NCI-H345 (cell line): ENCODE data around the gene SPATS2L.

Experiments used
- DNase-seq: peaks from one replicate; lab custom pipeline; 2025; lab: John Stamatoyannopoulos, UW

SPATS2L gene

DNA sequence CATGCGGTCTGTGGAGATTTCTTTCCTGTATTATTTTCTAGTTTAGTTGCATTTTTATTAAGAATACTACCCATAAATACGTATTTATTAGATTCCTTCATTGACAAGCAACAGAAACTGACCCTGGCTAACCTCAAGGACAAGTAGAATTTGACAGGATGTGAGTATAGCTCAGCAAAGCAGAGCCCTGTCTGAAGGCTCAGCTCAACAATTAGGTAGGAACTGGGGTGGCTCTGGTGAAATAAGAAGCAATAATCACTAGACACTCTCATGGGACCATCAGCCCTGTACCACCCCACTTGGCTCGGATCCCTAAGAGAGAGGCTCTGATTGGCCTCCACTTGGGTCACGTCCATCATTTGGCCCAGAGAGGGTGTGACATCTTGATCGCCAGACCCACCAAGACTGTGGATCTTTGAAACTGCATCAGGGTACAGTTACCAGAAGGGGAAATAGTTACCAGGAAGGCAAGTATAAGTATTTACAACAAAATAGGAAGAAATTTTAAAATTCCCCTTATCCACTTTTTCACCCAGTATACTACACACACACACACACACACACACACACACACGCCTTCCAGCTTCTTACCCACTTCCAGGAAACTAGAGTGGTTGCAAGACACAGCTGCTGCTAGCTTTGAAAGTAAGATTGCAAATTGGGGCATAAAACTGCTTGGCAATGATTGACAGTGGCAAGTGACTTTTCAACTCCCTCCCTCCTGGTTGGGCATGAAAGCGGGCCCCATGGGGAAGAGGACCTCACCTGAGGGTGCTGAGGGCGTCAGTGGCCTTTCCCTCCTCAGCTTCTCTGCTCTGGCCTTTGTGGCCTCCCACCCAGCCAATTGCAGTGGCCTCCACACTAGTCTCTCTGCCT lies 161.6 kb downstream of the SPATS2L start:
- no peak for DNase-seq

DNA sequence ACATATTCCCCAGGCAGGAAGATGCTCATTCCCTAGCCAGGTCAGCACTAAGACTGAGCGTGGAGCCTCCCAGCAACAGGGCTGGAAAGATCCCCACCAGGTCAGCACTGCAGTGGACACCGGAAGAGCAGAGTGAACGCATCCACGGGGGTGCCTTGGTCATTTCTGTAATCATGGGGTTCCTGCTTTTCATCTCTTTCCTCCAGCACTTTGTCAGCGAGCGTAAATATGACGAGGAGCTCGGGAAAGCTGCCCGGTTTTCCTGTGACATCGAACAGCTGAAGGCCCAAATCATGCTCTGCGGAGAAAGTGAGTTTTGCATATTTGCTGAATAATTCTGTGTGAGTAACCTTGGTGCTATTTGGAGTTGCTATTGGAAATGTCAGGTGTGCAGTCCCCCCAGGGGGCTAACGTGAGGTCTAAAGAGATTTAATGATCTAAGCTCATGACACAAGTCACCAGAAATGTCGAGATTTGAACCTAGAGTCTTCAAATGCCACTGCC lies 163.3 kb downstream of the SPATS2L start:
- no peak for DNase-seq

DNA sequence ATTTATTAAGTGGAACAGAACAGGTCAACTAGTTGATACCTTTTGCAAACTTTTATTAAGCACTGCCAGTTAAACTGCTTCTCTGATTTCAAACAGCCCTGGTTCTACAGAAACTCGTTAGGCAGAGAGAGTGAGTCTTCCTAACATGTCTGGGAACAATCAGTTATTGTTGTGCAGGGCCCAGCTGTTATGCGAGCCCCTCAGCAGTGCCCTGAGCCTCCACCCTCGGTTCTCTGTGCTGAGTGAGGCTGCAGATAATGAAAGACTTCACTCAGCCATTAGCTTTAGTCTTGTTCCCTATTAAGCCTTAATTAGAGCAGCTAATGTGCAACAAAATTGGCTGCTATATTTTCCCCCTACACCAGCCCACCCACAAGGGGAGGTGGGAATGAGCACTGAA lies 163.7 kb downstream of the SPATS2L start:
- DNase-seq = no peak

DNA sequence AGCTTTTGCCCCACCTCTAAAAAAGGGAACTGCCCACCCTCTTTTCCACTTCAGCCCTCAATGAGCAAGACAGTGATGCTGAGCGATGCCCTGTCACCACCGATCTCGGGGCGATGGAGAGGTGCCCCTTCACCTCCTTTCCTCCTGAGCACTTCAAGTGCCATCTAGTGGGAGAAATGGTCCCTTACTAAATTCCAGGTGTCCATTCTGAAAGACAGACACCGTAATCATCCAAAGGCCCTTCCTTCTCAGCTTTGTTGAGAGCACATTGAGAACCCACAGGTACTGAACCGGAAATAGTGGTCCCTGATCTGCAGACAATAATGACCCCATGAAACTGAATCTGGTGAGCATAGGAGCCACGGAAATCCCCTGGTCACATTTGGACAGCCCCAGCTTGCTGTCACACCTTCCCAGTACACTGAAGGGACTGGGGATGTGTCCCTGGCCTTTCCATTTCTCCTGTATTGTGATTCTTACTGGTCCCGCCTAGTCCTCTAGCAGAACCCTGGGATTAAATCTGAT lies 164.9 kb downstream of the SPATS2L start:
- DNase-seq = peak; percentile 28

DNA sequence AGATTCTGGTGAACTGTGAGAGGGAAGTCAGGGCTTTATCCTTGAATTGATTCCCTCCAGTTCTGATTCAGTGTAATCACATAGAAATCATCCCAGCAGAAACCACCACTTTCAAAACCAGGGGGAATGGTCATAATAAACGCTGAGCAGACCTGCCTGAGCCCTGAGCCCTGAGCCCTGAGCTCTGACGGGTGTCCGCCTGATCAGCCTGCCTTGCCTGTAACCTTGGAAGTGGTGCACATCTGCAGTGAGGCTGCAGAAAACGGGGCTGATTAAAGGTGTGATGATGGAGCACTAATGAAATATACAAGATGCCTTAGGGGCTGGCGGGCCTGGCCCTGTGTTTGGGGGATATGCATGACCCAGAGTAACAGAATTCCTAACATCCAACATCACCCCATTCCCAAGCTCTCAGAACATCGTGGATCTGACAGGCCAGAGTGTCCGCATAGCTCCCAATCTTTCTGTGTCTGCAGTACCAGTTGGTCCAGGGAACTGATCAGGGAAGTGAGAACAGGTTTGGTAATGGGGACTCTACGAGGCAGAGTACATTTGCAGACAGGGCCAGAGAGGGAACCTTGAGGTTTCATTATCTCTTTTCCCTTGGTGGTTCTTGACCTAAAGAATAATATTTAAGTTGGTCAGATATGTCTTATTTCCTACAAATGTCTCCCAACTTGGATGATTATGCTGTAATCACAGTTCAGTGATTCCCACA lies 165.6 kb downstream of the SPATS2L start:
- DNase-seq = no peak

DNA sequence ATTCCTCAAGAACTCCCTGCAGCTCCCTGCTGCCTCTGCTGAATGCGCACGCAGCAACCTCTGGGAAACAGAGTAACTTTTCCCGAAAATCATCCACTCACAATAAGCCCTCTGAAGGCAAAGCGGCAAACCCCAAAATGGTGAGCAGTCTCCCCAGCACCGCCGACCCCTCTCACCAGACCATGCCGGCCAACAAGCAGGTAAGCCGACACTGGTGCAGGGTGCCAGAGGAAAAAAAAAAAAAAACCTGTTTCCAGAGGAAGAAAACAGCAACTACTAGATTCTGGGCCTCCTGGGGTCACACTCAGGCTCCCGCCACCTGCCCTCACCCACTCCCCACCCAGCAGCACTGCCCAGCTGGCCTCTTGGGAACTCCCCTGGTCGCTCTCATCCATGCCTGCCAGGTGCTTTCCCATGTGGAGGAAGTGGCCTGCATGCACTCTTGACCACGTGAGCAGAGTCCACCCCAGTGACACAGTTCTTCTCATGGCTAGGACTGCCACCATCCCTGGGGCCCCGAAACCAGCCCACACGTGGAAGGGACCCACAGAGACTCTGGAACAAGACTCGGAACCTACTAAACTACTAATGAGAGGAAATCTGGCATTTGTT lies 166.5 kb downstream of the SPATS2L start:
- no peak for DNase-seq

DNA sequence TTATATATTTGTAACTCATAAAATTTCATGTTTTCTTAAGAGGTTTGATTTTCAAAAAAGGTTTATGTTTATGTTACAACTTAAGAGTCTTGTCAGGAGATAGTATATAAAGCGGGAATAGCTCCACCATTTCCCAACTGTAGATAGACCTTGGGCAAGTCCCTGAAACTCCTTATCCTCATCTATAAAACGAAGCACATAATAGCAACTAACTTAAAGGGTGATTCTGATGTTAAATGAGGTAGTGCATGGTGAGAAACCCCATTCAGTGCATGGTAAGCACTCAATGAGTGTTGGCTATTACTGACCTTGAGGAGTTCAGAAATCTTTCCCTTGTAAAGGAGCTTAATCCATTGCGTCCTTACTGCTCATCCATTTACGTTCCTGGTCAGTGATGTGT lies 169.3 kb downstream of the SPATS2L start:
- no peak for DNase-seq

DNA sequence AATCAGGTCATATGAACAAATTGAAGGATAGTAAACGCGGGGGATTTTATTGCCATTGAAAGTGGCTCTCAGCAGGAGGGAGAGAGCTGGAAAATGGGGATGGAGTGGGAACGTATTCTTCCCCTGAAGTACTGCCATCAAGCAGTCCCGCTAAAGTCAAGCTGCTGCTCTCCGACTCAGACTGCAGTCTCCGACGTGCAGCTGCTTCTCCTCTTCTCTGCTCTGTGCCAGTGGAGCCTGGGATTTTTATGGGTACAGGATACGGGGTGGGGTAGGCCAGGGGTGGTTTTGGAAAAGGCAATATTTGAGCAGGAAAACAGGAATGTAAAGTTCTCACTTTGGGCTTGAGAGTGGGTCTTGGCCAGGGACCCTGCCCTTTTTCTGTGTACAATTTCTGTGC lies 170.3 kb downstream of the SPATS2L start:
- no peak for DNase-seq

DNA sequence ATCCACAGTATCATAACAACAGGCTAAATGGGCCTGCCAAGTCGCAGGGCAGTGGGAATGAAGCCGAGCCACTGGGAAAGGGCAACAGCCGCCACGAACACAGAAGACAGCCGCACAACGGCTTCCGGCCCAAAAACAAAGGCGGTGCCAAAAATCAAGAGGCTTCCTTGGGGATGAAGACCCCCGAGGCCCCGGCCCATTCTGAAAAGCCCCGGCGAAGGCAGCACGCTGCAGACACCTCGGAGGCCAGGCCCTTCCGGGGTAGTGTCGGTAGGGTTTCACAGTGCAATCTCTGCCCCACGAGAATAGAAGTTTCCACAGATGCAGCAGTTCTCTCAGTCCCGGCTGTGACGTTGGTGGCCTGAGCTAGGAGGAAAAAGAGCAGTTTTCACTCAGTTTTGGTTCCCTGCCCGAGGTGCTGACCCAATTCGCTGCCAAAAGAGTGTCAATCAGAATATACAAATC lies 171.2 kb downstream of the SPATS2L start:
- no peak for DNase-seq

DNA sequence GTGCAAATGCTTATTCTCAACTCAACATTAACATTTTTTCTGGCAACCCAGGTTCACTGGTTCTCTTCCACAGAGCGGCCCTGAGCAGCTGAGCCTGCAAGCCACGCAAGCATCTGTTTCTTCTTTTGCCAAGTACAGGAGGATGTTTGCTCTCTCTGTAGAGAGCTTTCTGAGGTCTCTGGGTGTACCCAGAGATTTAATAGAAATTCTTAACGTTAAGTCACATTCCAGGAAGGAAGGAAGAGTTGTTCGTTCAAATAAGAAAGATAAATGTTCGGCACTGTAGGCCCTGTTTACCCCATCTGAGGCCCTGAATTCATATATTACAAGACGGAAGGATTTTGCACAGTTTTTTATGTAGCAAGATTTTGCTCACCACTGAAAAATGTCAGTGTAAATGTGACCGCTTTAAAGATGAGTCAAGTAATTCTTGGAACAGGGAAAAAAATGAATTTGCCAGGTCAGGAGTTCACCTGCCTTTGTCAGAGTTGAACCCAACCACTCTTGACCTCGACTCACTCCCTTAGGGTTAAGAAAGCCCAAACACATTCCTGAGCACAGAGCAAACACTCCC lies 173.3 kb downstream of the SPATS2L start:
- DNase-seq = no peak

DNA sequence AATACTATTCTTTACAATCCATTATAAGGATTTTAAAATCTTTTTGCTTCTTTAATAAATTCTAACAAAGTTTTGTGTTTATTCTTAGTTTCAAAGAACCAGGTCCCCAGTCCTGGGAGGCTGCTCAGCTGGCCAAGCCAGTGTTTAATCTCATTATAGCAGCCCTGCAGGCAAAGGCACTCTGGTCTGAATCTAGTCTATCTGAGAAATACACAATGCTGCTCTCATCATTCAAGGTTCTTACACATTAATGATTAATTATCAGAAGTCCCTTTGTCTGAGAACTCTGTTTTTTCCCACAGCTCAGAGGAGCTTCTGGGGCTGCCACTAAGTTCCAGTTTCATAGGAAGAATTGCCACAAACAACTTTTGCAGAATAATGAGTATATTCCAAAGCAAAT lies 175.7 kb downstream of the SPATS2L start:
- no peak for DNase-seq

DNA sequence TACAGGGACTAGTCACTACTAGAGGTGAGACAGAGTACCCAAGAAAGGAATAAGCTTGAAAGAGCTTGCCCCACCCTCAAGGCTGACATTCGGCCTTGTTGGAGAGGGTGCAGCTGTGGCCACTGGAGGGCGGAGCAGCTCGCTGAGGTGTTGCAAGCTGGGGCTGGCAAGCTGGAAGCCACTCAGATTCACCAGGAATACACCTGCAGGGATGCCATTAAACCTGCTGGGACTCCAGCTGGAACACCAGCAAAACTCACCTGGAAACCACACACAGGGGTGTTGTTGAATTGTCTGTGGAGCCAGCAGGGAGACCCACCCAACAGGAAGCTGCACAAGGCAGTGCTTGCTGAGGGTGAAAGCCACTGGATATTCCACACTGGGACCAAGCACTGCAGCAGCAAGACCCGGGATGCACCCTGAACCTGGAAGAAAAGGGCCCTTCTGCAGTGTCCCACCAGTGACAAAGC lies 177.3 kb downstream of the SPATS2L start:
- DNase-seq = peak; percentile 75

DNA sequence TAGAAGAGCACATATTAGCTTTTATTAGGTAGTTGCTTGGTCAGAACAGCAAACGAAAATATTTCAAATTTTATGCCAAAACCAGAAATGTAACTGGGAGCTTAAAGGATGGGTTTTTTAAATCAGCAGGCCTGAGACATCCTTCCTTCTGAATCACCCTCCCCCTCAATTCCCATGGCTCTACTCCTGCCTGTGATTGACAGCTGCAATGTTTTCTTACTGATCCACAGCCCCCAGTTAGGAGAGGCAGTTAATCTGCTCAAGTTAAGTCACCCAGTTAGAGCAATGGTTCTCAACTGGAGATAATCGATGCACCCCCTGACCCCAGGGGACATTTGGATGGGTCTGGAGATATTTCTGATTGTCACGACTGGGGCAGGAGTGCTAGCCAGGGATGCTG lies 178.4 kb downstream of the SPATS2L start:
- no peak for DNase-seq

DNA sequence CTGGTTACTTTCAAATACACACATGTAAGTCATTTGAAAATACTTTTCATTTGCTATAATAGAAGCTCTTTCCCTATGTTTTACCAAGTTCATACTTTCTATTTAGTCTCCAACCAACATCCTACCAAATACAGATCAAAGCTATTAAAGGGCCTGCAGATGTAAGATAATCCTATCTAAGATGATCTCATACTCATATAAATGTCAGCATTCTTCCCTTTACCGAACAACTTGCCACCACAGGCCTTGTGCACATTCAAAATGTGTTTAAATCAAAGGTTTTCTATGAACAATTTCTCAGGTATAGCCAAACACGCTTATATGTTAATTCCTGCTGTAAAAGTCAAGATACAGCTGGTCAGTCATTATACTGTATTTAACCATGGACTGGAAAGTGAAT lies 180.0 kb downstream of the SPATS2L start:
- DNase-seq = no peak

DNA sequence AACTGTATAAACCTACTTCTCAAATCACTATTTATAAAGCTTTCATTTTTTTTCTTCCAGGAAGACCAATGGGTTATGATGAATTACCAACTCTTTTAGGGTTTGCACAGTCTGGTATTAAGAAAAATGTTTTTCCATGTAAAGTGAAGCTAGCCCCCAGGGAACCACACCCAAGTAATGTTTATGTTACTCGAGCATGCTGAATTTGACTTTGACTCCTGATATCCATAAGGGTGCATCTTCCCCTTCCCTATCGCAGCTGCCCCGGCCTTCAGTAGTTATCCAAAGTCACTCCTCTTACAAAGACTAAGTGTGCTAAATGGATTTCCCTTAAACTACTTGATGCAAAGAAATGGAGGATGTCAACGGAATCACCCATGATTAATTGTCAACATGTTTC lies 181.7 kb downstream of the SPATS2L start:
- DNase-seq = no peak

DNA sequence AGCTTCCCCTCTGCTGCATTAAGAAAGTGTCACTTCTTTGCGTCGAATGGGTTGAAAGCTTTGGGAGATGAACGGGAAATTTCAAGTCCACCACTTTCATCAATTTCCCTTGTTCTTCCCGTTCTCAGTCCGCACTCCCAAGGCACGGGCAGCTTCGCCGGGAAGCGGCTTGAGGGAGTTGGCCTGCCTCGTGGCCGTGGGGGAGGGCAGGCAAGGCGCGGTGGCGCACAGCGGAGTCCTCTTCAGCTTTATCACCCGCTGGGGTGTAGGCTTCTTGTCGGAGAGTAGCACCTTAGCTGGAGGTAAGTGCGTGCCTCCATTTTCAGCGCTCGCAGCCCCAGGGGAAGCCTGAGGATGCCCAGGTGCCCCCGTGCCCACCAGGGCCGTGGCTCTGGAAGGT lies 183.5 kb downstream of the SPATS2L start:
- no peak for DNase-seq

DNA sequence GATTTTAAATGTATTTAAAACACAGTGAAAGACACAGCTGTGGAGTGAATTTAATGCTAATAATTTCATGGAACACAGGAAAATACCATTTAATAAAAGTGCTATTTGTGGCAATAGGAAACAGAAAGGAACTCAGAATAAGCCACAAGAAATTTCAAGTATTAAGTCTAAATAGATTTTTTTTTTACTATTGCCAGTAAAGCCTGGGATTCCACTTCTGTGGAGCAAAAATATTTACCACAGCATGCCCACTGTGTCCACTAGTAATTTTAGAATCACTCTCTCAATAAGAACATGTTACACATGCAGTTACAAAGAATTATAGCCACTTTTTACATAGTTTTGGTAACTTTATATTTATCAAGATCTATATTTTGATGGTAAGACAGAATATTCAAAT lies 186.2 kb downstream of the SPATS2L start:
- DNase-seq = no peak

DNA sequence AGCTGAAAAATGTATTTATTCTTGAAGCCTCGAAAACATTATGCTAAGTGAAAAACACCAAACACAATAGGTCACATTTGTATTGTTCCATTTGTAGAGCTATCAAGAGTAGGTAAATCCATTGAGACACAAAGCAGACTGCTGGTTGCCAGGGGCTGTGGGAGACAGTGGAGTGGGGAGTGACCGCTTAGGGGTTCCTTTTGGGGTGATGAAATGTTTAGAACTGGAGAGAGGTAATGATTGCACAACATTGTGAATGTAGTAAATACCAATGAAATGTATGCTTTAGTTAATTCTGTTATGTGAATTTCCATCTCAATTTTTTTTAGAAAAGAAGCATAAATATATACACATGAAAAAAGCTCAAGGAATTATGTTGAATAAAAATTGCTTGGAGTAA lies 187.6 kb downstream of the SPATS2L start:
- DNase-seq = no peak

DNA sequence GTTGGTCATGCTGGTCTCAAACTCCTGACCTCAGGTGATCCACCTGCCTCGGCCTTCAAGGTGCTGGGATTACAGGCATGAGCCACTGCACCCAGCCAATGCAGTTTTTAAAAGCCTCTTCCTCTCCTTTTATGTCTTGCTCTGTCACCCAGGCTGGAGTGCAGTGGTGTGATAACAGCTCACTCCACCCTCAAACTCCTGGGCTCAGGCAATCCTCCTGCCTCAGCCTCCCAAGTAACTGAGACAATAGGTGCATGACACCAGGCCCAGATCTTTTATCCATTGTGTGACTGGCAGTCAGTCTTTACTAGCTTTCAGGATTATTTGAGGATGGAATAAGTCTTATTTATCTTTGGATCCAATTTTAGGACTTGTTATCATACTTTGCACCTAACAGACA lies 190.2 kb downstream of the SPATS2L start:
- DNase-seq = no peak

DNA sequence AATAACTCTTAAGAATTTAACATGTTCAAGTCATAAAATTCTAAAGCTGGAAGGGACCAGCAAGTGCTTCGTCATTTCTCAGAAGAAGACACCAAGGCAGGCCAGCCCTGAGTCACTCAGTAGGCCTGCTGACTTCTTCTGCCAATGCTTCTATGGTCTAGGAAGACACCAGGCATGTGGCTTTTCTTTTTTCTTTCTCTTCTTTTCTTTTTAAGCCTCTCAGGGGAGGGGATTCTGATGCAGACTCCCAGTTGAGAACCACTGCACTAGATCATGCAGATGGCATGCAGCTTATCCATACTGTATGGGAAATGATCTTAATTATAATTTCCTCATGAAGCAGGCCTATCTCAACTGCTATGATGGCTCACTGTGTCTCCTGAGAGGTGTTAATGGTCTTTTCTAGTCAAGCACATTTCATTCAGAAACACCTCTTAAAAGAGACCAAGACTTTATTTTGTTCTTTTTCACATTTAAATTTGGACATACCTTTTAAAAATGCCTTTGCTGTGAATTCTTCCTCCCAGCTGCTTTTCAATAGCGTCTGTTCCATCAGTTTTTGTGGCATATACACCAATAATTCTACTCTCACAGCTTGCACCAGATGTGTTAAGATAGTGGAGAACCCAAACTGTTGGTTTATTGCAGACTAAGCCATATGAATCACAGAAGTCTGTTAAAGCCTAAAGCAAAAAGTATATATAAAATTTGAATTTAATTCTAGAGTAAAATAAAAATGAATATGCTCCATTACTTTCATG lies 192.1 kb downstream of the SPATS2L start:
- no peak for DNase-seq

DNA sequence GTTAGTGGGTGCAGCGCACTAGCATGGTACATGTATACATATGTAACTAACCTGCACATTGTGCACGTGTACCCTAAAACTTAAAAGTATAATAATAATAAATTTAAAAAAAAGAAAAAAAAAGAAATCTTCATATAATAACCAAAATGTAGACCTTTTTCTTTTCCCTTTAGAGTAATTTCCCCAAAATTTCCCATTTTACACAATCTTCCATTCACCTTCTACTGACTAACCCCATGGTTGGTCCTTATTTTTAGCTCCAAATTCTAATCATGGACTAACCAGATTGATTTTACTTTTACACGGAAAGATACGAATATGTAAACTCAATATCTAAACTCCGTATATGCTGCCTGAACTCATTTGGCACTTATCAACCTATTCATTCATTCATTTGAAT lies 195.7 kb downstream of the SPATS2L start:
- DNase-seq = no peak
